HL-60 (cell line): ENCODE results near the gene GAK.

Experiments
- CTCF ChIP-seq: IDR thresholded peaks from one replicate; pipeline ENCODE4 v1.5.1; 2011; ENCODE audit warnings: low read length, control low read depth, inconsistent platforms; ENCODE audit not compliant: insufficient read depth
- POLR2AphosphoS5 ChIP-seq: IDR thresholded peaks from 2 replicates; pipeline ENCODE4 v1.6.1; 2012; ENCODE audit warnings: low read depth
- REST ChIP-seq: IDR thresholded peaks from 2 replicates; pipeline ENCODE4 v1.6.1; 2012; ENCODE audit warnings: low read depth; ENCODE audit not compliant: insufficient replicate concordance
- SPI1 ChIP-seq: IDR thresholded peaks from 2 replicates; pipeline ENCODE4 v1.6.1; 2012; ENCODE audit warnings: low read depth, mild to moderate bottlenecking, borderline replicate concordance

- TF ChIP-seq CTCF: no peak
- no peak for TF ChIP-seq REST
- no peak for TF ChIP-seq SPI1
- no peak for TF ChIP-seq POLR2AphosphoS5
Measured at GRCh38 chr4:898869-899555, 33.1 kb downstream of the GAK start.
